Kidney tubule cell (primary cell): ENCODE measurements around the gene SHC4.
A peak's percentile ranks its signal among the peaks of the same experiment; 100 is the strongest.
"Not testable (repeated sequence)": the region's sequence is repeated elsewhere in the genome, so short reads cannot be mapped to it uniquely, and the experiment has no call there.

ENCODE experiments used
- DNase-seq: peaks from one replicate; pipeline ENCODE4 v3.0.0-alpha.2; 2018; ENCODE audit warnings: low spot score

Gene SHC4

DNA sequence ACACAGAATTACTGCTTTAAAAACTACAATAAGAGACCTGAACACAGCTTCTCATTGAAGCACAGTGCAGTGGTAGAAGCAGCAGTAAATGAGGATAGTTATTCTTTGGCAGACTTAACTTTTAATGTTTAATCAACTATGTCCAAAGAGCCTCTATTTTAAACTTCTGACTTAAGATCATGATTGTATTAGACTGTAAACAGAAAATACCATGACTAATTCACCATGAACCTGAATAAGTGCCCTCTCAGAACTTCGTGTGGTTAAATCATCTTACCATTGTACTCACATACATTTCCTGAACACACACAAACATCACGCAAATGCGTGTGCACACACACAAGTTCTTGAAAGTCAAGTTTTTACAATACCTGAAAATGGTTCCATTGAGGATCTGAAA lies 166.8 kb downstream of the SHC4 start:
- peak; percentile 93 for DNase-seq

DNA sequence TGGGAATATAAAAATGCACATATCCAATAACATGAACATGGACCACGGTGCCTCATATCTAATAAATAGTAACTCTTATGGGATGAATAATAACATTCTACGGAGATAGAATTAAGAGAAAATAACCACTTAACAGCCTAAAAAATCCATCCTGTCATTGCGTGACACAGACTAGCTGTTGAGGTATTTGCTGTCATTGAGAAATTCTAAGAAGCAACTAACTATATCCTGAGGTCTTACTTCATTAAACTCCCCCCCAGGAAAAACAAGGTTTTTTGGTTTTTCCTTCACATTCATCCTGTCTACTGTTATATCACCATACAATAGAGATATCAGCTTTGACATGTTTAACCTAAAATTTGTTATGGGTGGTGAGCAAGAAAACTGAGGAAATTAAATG lies 167.2 kb downstream of the SHC4 start:
- DNase-seq: no peak

- peak; percentile 31 for DNase-seq
Observed at GRCh38 chr15:48795901-48796300, 167.8 kb downstream of the SHC4 start.

GRCh38 chr15:48794697-48795134 lies 169.0 kb downstream of the SHC4 start:
- peak; percentile 79 for DNase-seq

GRCh38 chr15:48792408-48792807 lies 171.3 kb downstream of the SHC4 start:
- no peak for DNase-seq

DNA sequence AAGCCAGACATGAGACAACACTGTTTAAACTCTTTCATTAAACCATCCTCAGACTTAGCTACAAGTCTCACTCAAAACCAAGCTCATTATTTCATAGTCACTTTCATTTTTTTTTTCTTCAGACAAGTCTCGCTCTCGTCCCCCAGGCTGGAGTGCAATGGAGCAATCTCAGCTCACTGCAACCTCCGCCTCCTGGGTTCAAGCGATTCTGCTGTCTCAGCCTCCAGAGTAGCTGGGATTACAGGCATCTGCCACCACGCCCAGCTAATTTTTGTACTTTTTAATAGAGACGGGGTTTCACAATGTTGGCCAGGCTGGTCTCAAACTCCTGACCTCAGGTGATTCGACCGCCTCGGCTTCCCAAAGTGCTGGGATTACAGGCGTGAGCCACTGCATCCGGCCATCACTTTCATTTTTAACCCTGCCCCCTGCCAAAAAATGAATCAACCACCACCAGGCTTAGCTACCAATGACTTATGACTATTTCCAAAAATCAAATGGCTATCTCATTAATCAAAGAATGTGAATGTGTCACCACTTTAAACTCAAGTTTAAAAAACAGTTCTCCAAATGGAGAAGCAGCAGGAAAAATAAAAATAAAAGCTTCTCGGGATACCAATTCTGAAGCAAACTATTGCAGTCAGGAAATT lies 173.1 kb downstream of the SHC4 start:
- DNase-seq: not testable (repeated sequence)

GRCh38 chr15:48785712-48786111 lies 178.0 kb downstream of the SHC4 start:
- DNase-seq: no peak

GRCh38 chr15:48785195-48785594 lies 178.5 kb downstream of the SHC4 start:
- DNase-seq: no peak

- no peak for DNase-seq
Observed at GRCh38 chr15:48784756-48785155, 179.0 kb downstream of the SHC4 start.

GRCh38 chr15:48782911-48783310 lies 180.8 kb downstream of the SHC4 start:
- no peak for DNase-seq

DNA sequence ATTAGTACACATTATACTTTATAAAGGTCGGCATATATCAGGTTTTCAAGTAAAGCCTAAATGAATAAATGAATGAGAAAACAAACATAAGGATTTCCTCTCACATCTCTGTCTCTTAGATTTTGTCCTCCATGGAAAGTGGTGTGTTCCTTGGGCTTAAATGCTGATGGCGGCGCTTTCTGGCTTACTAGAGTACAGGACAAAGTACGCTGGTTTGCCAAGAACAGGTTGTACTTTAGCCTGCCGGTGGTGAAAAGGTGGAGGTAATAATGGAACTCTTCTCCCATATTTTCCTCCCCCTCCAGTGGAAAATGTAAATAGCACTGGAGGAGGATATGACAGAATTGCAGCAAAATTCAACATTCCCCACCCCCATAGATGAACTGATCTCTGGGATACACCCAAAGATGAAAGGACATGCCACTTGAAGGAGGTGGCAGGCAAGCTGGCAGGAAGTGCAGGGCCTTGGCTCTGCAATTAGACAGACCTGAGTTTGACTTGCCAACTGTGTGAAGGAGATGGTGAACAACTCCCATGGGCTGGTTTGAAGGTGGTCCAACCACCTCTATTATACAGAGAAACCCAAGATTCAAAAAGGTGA lies 182.1 kb downstream of the SHC4 start:
- DNase-seq: no peak

- no peak for DNase-seq
Observed at GRCh38 chr15:48781017-48781416, 182.7 kb downstream of the SHC4 start.

- no peak for DNase-seq
Observed at GRCh38 chr15:48778331-48778730, 185.4 kb downstream of the SHC4 start.

GRCh38 chr15:48777645-48778330 lies 185.9 kb downstream of the SHC4 start:
- DNase-seq: no peak

- no peak for DNase-seq
Observed at GRCh38 chr15:48775546-48775945, 188.2 kb downstream of the SHC4 start.

DNA sequence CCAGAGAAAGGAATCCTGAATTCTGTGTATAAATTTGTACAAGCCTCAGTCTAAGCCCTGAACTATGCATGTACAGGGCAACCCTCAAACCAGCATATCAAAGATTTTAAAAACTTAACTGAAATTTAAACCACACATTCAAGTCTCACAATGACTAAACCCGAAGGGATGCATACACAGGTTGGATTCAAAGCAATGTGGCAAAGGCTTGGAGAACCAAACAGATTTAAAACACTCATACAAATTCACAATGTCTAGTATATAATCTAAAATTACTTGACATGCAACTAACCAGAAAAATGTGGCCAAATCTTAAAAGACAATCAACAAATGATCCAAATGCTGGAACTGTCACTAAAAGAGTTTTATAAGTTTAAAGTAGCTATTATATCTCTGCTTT lies 189.2 kb downstream of the SHC4 start:
- DNase-seq: no peak
